Smooth muscle cell (in vitro differentiated cells): ENCODE measurements around the gene PTGER2. TPM values are rescaled to one million over a fixed set of nuclear protein-coding genes. Genes with fewer than 3 reads are reported as not detected.

ENCODE experiments used
- DNase-seq: peaks from one replicate; lab custom pipeline; 2025; ENCODE audit not compliant: unreplicated experiment; lab: John Stamatoyannopoulos, UW
- H2AFZ ChIP-seq: fragments of 200-600 bp; sonication (generic); 2 replicates; pipeline ENCODE4 v1.6.0; 2016; ENCODE audit warnings: antibody characterized with exemption, low read depth, mild to moderate bottlenecking
- H3F3A ChIP-seq: fragments of 200-600 bp; sonication (generic); 2 replicates; pipeline ENCODE4 v1.6.0; 2017; ENCODE audit warnings: antibody characterized with exemption, low read depth
- H3K27ac ChIP-seq: fragments of 200-600 bp; sonication (generic); 2 replicates; pipeline ENCODE4 v1.5.1; 2016; ENCODE audit warnings: low read depth, mild to moderate bottlenecking
- H3K27me3 ChIP-seq: fragments of 200-600 bp; sonication (generic); 2 replicates; pipeline ENCODE4 v1.6.1; 2016; ENCODE audit warnings: low read depth, mild to moderate bottlenecking
- H3K36me3 ChIP-seq: fragments of 200-600 bp; sonication (generic); 2 replicates; pipeline ENCODE4 v1.5.1; 2016; ENCODE audit warnings: low read depth
- H3K4me1 ChIP-seq: fragments of 200-600 bp; sonication (generic); 2 replicates; pipeline ENCODE4 v1.5.1; 2016; ENCODE audit warnings: low read depth
- H3K4me2 ChIP-seq: fragments of 200-600 bp; sonication (generic); 2 replicates; pipeline ENCODE4 v1.6.0; 2016; ENCODE audit warnings: mild to moderate bottlenecking
- H3K4me3 ChIP-seq: fragments of 200-600 bp; sonication (generic); 2 replicates; pipeline ENCODE4 v1.5.1; 2016; ENCODE audit warnings: mild to moderate bottlenecking
- H3K79me2 ChIP-seq: fragments of 200-600 bp; sonication (generic); 2 replicates; pipeline ENCODE4 v1.6.0; 2016; ENCODE audit warnings: low read depth, mild to moderate bottlenecking
- H3K9ac ChIP-seq: fragments of 200-600 bp; sonication (generic); 2 replicates; pipeline ENCODE4 v1.6.0; 2016; ENCODE audit warnings: low read depth
- H3K9me3 ChIP-seq: fragments of 200-600 bp; sonication (generic); replicated peaks from 2 replicates; pipeline ENCODE4 v1.5.1; 2016; ENCODE audit warnings: low read depth
- H4K20me1 ChIP-seq: fragments of 200-600 bp; sonication (generic); 2 replicates; pipeline ENCODE4 v1.6.0; 2016; ENCODE audit warnings: low read depth
- CTCF ChIP-seq: fragments of 200-600 bp; sonication (generic); IDR thresholded peaks from 2 replicates; pipeline ENCODE4 v1.5.1; 2017; ENCODE audit warnings: borderline replicate concordance, mild to moderate bottlenecking, antibody characterized with exemption; ENCODE audit not compliant: insufficient read depth, poor library complexity, severe bottlenecking
- WGBS: methylation state at CpG from one replicate; pipeline ENCODE4 v1.1.7; 2016; ENCODE audit warnings: low lambda C conversion rate; 5-methylcytosine and 5-hydroxymethylcytosine counted together
- polyA plus RNA-seq: library from polyadenylated mRNA; unstranded; fragments of >200 nt; fragmentation: Nextera tagmentation; extraction: Ambion mirVana; gene quantifications from 2 replicates; pipeline ENCODE4 v1.2.1, GENCODE V29; 2016
- total RNA-seq: library from RNA; depleted of rRNA; stranded (reverse); fragments of >200 nt; gene quantifications from 2 replicates; pipeline ENCODE4 v1.2.3, GENCODE V29; 2014

Gene PTGER2
- total and polyA plus RNA-seq, 2 experiments from 2014 or later: 24.6 to 36.4 TPM

GRCh38 chr14:52325126-52325525, 11.0 kb downstream of the PTGER2 start:
- no peak for DNase-seq
- WGBS: 86% methylated on average over 3 of the region's 3 CpGs
- Histone ChIP-seq H3K4me1 (no peaks in the 10 kb centered on the region), H2AFZ (no peak overlapping the region), H3K36me3 (peaks cover 7% of the 10 kb centered on the region), H3F3A (no peaks in the 10 kb centered on the region), H3K79me2 (no peaks in the 10 kb centered on the region), H3K4me3 (no peak overlapping the region), H3K9ac (no peak overlapping the region), H4K20me1 (no peaks in the 10 kb centered on the region), H3K9me3 (peaks cover 4% of the 10 kb centered on the region), H3K27ac (no peak overlapping the region), H3K27me3 (no peaks in the 10 kb centered on the region), H3K4me2 (no peak overlapping the region)
- TF ChIP-seq CTCF: no peak

GRCh38 chr14:52325630-52326029, 11.5 kb downstream of the PTGER2 start:
- DNase-seq: no peak
- Histone ChIP-seq H4K20me1 (no peaks in the 10 kb centered on the region), H3K4me3 (no peak overlapping the region), H3K4me1 (no peaks in the 10 kb centered on the region), H3F3A (no peaks in the 10 kb centered on the region), H3K9me3 (peaks cover under 1% of the 10 kb centered on the region), H3K79me2 (no peaks in the 10 kb centered on the region), H3K9ac (no peak overlapping the region), H3K4me2 (no peak overlapping the region), H2AFZ (no peak overlapping the region), H3K27me3 (no peaks in the 10 kb centered on the region), H3K27ac (no peak overlapping the region), H3K36me3 (peaks cover 2% of the 10 kb centered on the region)
- WGBS: 95% methylated on average over 3 of the region's 3 CpGs
- no peak for TF ChIP-seq CTCF

- no peak for DNase-seq
These were observed 13.5 kb downstream of the PTGER2 start for GRCh38 chr14:52327374-52328226.

More at GRCh38 chr14:52327374-52328226, 13.5 kb downstream of the PTGER2 start:
- no peaks in the 10 kb centered on the region for H3F3A ChIP-seq
- H3K79me2 ChIP-seq: no peaks in the 10 kb centered on the region
- peak overlapping the region; percentile 41 for H3K27ac ChIP-seq
- 69% methylated on average over 4 of the region's 4 CpGs for WGBS
- no peaks in the 10 kb centered on the region for H4K20me1 ChIP-seq
- no peaks in the 10 kb centered on the region for H3K27me3 ChIP-seq
- H3K4me1 ChIP-seq: no peaks in the 10 kb centered on the region
- no peaks in the 10 kb centered on the region for H3K36me3 ChIP-seq
- no peaks in the 10 kb centered on the region for H3K9me3 ChIP-seq
- no peak for TF ChIP-seq CTCF
- H2AFZ ChIP-seq: no peak overlapping the region
- H3K9ac ChIP-seq: no peak overlapping the region
- H3K4me2 ChIP-seq: peak overlapping the region; percentile 36
- H3K4me3 ChIP-seq: no peak overlapping the region
